DOHH2 (cell line): Measurements from ENCODE around the gene ARHGAP35.
A peak's percentile ranks its signal among the peaks of the same experiment; 100 is the strongest.

Source experiments
- H3F3A ChIP-seq: fragments of 200-600 bp; sonication (generic), shearing (Covaris generic); 2 replicates; pipeline ENCODE4 v1.6.0; 2016; ENCODE audit warnings: antibody characterized with exemption, mild to moderate bottlenecking; ENCODE audit not compliant: control insufficient read depth, insufficient read depth
- H3K27ac ChIP-seq: fragments of 200-600 bp; sonication (generic); 2 replicates; pipeline ENCODE4 v1.5.1; 2014; ENCODE audit warnings: low read depth, mild to moderate bottlenecking, low read length, moderate library complexity
- H3K27me3 ChIP-seq: fragments of 200-600 bp; sonication (generic); 2 replicates; pipeline ENCODE4 v1.6.1; 2014; ENCODE audit warnings: mild to moderate bottlenecking, low read length, mixed read lengths; ENCODE audit not compliant: control insufficient read depth
- H3K36me3 ChIP-seq: fragments of 200-600 bp; sonication (generic); 2 replicates; pipeline ENCODE4 v1.6.1; 2014; ENCODE audit warnings: mild to moderate bottlenecking, low read length, moderate library complexity, mixed read lengths; ENCODE audit not compliant: control insufficient read depth
- H3K4me1 ChIP-seq: fragments of 200-600 bp; sonication (generic); 2 replicates; pipeline ENCODE4 v1.6.1; 2014; ENCODE audit warnings: mild to moderate bottlenecking, low read length, mixed read lengths; ENCODE audit not compliant: control insufficient read depth
- H3K4me2 ChIP-seq: fragments of 200-600 bp; sonication (generic); 2 replicates; pipeline ENCODE4 v1.6.0; 2014; ENCODE audit warnings: mild to moderate bottlenecking, low read length, moderate library complexity
- H3K4me3 ChIP-seq: fragments of 200-600 bp; sonication (generic); 2 replicates; pipeline ENCODE4 v1.5.1; 2014; ENCODE audit warnings: mild to moderate bottlenecking, low read length, mixed read lengths
- H3K79me2 ChIP-seq: fragments of 200-600 bp; sonication (generic); 2 replicates; pipeline ENCODE4 v1.6.1; 2014; ENCODE audit warnings: mild to moderate bottlenecking, low read length, mixed read lengths; ENCODE audit not compliant: control insufficient read depth
- H3K9me2 ChIP-seq: fragments of 200-600 bp; sonication (generic); replicated peaks from 2 replicates; pipeline ENCODE4 v1.6.1; 2014; ENCODE audit warnings: mild to moderate bottlenecking, low read length, mixed read lengths; ENCODE audit not compliant: control insufficient read depth
- H3K9me3 ChIP-seq: fragments of 200-600 bp; sonication (generic); 2 replicates; pipeline ENCODE4 v1.6.1; 2014; ENCODE audit warnings: antibody characterized with exemption, low read length, mixed read lengths; ENCODE audit not compliant: control insufficient read depth, insufficient read depth
- H4K20me1 ChIP-seq: fragments of 200-600 bp; sonication (generic); 2 replicates; pipeline ENCODE4 v1.6.0; 2014; ENCODE audit warnings: low read depth, mild to moderate bottlenecking, antibody characterized with exemption, low read length, moderate library complexity; ENCODE audit not compliant: control insufficient read depth, insufficient read depth
- EZH2phosphoT487 ChIP-seq: fragments of 200-600 bp; sonication (generic); IDR thresholded peaks from 2 replicates; pipeline ENCODE4 v1.6.1; 2017; ENCODE audit warnings: borderline replicate concordance, mild to moderate bottlenecking, antibody characterized with exemption, low read length, moderate library complexity, mixed read lengths
- TF ChIP-seq, protein P1 (sequence below): fragments of 200-600 bp; sonication (generic); IDR thresholded peaks from one replicate; pipeline ENCODE4 v1.5.1; 2014; ENCODE audit warnings: antibody characterized with exemption, mild to moderate bottlenecking, low read depth, low read length; ENCODE audit not compliant: poor library complexity, severe bottlenecking

Gene ARHGAP35

DNA sequence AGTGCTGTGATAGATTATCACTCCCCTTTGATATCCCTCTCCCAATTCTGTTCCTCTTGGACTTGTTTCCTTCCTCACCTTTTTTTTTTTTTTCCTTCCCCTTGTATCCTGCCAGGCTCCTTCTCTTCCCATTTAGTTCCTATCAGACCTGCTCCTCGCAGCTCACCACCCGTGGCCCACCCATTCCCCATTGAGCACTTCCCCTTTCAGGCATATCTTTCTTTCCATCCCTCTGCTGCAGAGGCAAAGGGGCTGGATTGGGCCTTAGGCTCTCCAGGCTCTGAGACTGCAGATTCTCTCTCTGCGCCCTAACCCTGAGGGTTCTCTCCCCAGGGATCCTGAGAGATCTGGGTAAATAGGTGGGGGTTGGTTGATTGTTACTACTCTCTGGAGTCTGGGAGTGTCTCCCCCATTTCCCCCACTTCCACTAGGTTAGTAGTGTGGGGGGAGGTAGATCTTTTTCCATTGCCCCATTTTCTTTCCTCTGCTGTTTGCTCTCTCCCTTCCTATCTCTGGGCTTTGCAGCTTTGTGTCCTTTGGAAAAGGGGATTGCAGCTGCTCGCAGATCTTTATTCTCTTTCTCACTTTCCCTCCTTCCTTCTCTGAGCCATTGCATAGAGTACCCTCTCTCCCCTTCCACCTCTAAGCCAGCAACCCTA lies 2.3 kb downstream of the ARHGAP35 start:
- peaks cover 23% of the 10 kb centered on the region for H3K36me3 ChIP-seq
- H4K20me1 ChIP-seq, result peaks cover 16% of the 10 kb centered on the region; the same call in 1 of the 2 replicates
- peak overlapping the region; percentile 88 for H3K4me2 ChIP-seq
- H3F3A ChIP-seq, result peaks cover 10% of the 10 kb centered on the region; the same call in 1 of the 2 replicates
- H3K4me1 ChIP-seq, result peaks cover 65% of the 10 kb centered on the region
- peak overlapping the region; percentile 87 for H3K4me3 ChIP-seq
- TF ChIP-seq EZH2phosphoT487, result no peak
- TF ChIP-seq, protein P1, sequence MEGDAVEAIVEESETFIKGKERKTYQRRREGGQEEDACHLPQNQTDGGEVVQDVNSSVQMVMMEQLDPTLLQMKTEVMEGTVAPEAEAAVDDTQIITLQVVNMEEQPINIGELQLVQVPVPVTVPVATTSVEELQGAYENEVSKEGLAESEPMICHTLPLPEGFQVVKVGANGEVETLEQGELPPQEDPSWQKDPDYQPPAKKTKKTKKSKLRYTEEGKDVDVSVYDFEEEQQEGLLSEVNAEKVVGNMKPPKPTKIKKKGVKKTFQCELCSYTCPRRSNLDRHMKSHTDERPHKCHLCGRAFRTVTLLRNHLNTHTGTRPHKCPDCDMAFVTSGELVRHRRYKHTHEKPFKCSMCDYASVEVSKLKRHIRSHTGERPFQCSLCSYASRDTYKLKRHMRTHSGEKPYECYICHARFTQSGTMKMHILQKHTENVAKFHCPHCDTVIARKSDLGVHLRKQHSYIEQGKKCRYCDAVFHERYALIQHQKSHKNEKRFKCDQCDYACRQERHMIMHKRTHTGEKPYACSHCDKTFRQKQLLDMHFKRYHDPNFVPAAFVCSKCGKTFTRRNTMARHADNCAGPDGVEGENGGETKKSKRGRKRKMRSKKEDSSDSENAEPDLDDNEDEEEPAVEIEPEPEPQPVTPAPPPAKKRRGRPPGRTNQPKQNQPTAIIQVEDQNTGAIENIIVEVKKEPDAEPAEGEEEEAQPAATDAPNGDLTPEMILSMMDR, result no peak
- H3K27me3 ChIP-seq, result no peaks in the 10 kb centered on the region
- H3K9me2 ChIP-seq, result no peaks in the 10 kb centered on the region
- H3K27ac ChIP-seq, result no peak overlapping the region
- peaks cover 79% of the 10 kb centered on the region for H3K79me2 ChIP-seq
- no peaks in the 10 kb centered on the region for H3K9me3 ChIP-seq

GRCh38 chr19:46863818-46864629 lies 3.2 kb downstream of the ARHGAP35 start:
- Histone ChIP-seq H3K9me3 (no peaks in the 10 kb centered on the region), H3F3A (peaks cover 10% of the 10 kb centered on the region; the same call in 1 of the 2 replicates), H3K27me3 (no peaks in the 10 kb centered on the region), H3K27ac (no peak overlapping the region), H3K9me2 (no peaks in the 10 kb centered on the region), H3K79me2 (peaks cover 85% of the 10 kb centered on the region), H3K36me3 (peaks cover 25% of the 10 kb centered on the region), H3K4me3 (peak overlapping the region; percentile 87), H4K20me1 (peaks cover 20% of the 10 kb centered on the region; the same call in 1 of the 2 replicates), H3K4me2 (peak overlapping the region; percentile 88), H3K4me1 (peaks cover 70% of the 10 kb centered on the region)
- TF ChIP-seq, protein P1, result no peak
- no peak for TF ChIP-seq EZH2phosphoT487

- Histone ChIP-seq H3K27me3 (no peaks in the 10 kb centered on the region), H3K9me2 (no peaks in the 10 kb centered on the region), H3K4me1 (peaks cover 72% of the 10 kb centered on the region), H3K9me3 (no peaks in the 10 kb centered on the region), H4K20me1 (peaks cover 20% of the 10 kb centered on the region; the same call in 1 of the 2 replicates), H3K27ac (no peak overlapping the region), H3K79me2 (peaks cover 100% of the 10 kb centered on the region), H3F3A (peaks cover 5% of the 10 kb centered on the region; the same call in 1 of the 2 replicates), H3K36me3 (peaks cover 24% of the 10 kb centered on the region), H3K4me2 (0 out of 2 replicates have a peak overlapping the region, but pooled peaks have one; percentile 6), H3K4me3 (no peak overlapping the region)
- no peak for TF ChIP-seq EZH2phosphoT487
- TF ChIP-seq, protein P1, result no peak
Observed at GRCh38 chr19:46866407-46867136, 5.8 kb downstream of the ARHGAP35 start.
